A673 (cell line): ENCODE data around the gene PDE10A. TPM values are rescaled to one million over a fixed set of nuclear protein-coding genes. Genes with fewer than 3 reads are reported as not detected.

Experiments
- BruUV-seq: library from RNA; stranded (reverse); fragments of 400-500 nt; replicated peaks from 2 replicates; lab custom pipeline; 2021; lab: Mats Ljungman, UMichigan
- CTCF ChIA-PET: fragments of 300-600 bp; sonication (Branson Sonifier 250); formaldehyde crosslinking; loops from one replicate; lab custom pipeline; 2022; ENCODE audit warnings: antibody characterized with exemption; lab: Charles Lee
- POLR2A ChIA-PET: fragments of 300-600 bp; sonication (Branson Sonifier 250); formaldehyde crosslinking; loops from one replicate; lab custom pipeline; 2022; ENCODE audit warnings: antibody characterized with exemption; ENCODE audit not compliant: low non-redundant PET; lab: Charles Lee
- DNase-seq: peaks from one replicate; pipeline ENCODE4 v3.0.0-alpha.2; 2015; ENCODE audit warnings: low spot score
- H3K27ac ChIP-seq: fragments of 200-600 bp; sonication (generic); 2 replicates; pipeline ENCODE4 v1.5.1; 2016; ENCODE audit warnings: mixed run types, low read depth, mild to moderate bottlenecking, mixed read lengths, antibody characterized with exemption, low read length; ENCODE audit not compliant: poor library complexity, severe bottlenecking
- H3K27me3 ChIP-seq: fragments of 200-600 bp; sonication (generic); replicated peaks from 2 replicates; pipeline ENCODE4 v1.6.1; 2017; ENCODE audit warnings: mixed run types, low read depth, mild to moderate bottlenecking, mixed read lengths, antibody characterized with exemption, low read length; ENCODE audit not compliant: insufficient read depth, poor library complexity
- H3K36me3 ChIP-seq: fragments of 200-600 bp; sonication (generic); 2 replicates; pipeline ENCODE4 v1.6.1; 2016; ENCODE audit warnings: mixed run types, mild to moderate bottlenecking, mixed read lengths, antibody characterized with exemption, low read length; ENCODE audit not compliant: insufficient read depth, poor library complexity, severe bottlenecking
- H3K4me1 ChIP-seq: fragments of 200-600 bp; sonication (generic); 2 replicates; pipeline ENCODE4 v1.6.1; 2017; ENCODE audit warnings: mixed run types, mild to moderate bottlenecking, mixed read lengths, antibody characterized with exemption, low read length; ENCODE audit not compliant: insufficient read depth, poor library complexity, severe bottlenecking
- H3K4me3 ChIP-seq: fragments of 200-600 bp; sonication (generic); 2 replicates; pipeline ENCODE4 v1.5.1; 2016; ENCODE audit warnings: low read depth, mixed run types, mild to moderate bottlenecking, mixed read lengths, low read length; ENCODE audit not compliant: poor library complexity, severe bottlenecking
- H3K9me3 ChIP-seq: fragments of 200-600 bp; sonication (generic); 2 replicates; pipeline ENCODE4 v1.6.1; 2016; ENCODE audit warnings: mixed run types, low read depth, mild to moderate bottlenecking, mixed read lengths, antibody characterized with exemption, low read length; ENCODE audit not compliant: poor library complexity, severe bottlenecking
- CTCF ChIP-seq: fragments of 300-800, 200-600 bp; sonication (generic); conservative IDR thresholded peaks from 2 replicates; pipeline ENCODE4 v1.5.1; 2017; ENCODE audit warnings: low read depth, mild to moderate bottlenecking, antibody characterized with exemption, low read length, moderate library complexity, mixed read lengths
- EZH2 ChIP-seq: fragments of 200-600 bp; sonication (generic); IDR thresholded peaks from 2 replicates; pipeline ENCODE4 v1.6.1; 2017; ENCODE audit warnings: borderline replicate concordance, low read depth, mild to moderate bottlenecking, mixed read lengths, antibody characterized with exemption, low read length; ENCODE audit not compliant: poor library complexity, severe bottlenecking
- intact Hi-C: fragments of 100-400 bp; cut with micrococcal nuclease; formaldehyde crosslinking; loops from one replicate; pipeline ENCODE4 v1.10.0; 2022; ENCODE audit not compliant: unreplicated experiment
- total RNA-seq: library from RNA; stranded (reverse); gene quantifications from 2 replicates; pipeline ENCODE4 v1.2.3, GENCODE V29; 2021

The PDE10A gene
- total RNA-seq, 1 experiment from 2014 or later, result 2.3 TPM

GRCh38 chr6:165679326-165679725 lies 16.3 kb upstream of the PDE10A start:
- intact Hi-C loops, result no loop called here
- TF ChIP-seq EZH2, result no peak
- no peak for TF ChIP-seq CTCF
- Histone ChIP-seq H3K4me1 (no peaks in the 10 kb centered on the region), H3K27me3 (peaks cover 19% of the 10 kb centered on the region), H3K27ac (no peak overlapping the region), H3K36me3 (no peaks in the 10 kb centered on the region), H3K9me3 (no peaks in the 10 kb centered on the region), H3K4me3 (no peak overlapping the region)
- BruUV-seq, result no TSS peak
- ChIA-PET POLR2A (interaction anchor here (1.2 kb wide), 1 partner anchor 15 kb away, joined by 3 read pairs; no protein-coding TSS in a partner anchor), CTCF (no interaction called here)
- no peak for DNase-seq

GRCh38 chr6:165678904-165679303 lies 15.9 kb upstream of the PDE10A start:
- BruUV-seq, result no TSS peak
- no peak overlapping the region for H3K27ac ChIP-seq

GRCh38 chr6:165678429-165678828 lies 15.4 kb upstream of the PDE10A start:
- CTCF ChIA-PET, result no interaction called here
- H3K27me3 ChIP-seq, result peaks cover 19% of the 10 kb centered on the region
- no peak for TF ChIP-seq EZH2
- TF ChIP-seq CTCF, result no peak
- H3K4me1 ChIP-seq, result no peaks in the 10 kb centered on the region
- H3K36me3 ChIP-seq, result no peaks in the 10 kb centered on the region
- H3K27ac ChIP-seq, result no peak overlapping the region
- no peak for DNase-seq
- intact Hi-C loops, result no loop called here
- no peak overlapping the region for H3K4me3 ChIP-seq
- no peaks in the 10 kb centered on the region for H3K9me3 ChIP-seq
- no TSS peak for BruUV-seq
- POLR2A ChIA-PET, result interaction anchor here (1.2 kb wide), 1 partner anchor 16 kb away, joined by 3 read pairs; no protein-coding TSS in a partner anchor

More at GRCh38 chr6:165678904-165679303, 15.9 kb upstream of the PDE10A start:
- no peak overlapping the region for H3K4me3 ChIP-seq
- TF ChIP-seq CTCF, result no peak
- no peak for TF ChIP-seq EZH2
- ChIA-PET CTCF (no interaction called here), POLR2A (interaction anchor here (1.2 kb wide), 1 partner anchor 15 kb away, joined by 3 read pairs; no protein-coding TSS in a partner anchor)
- no peak for DNase-seq
- intact Hi-C loops, result no loop called here
- H3K4me1 ChIP-seq, result no peaks in the 10 kb centered on the region
- no peaks in the 10 kb centered on the region for H3K36me3 ChIP-seq
- no peaks in the 10 kb centered on the region for H3K9me3 ChIP-seq
- peaks cover 19% of the 10 kb centered on the region for H3K27me3 ChIP-seq
